ENCODE measurements around the gene SLC25A39. TPM values are rescaled to one million over a fixed set of nuclear protein-coding genes. Genes with fewer than 3 reads are reported as not detected.

The SLC25A39 gene
- total and polyA plus RNA-seq, 9 of the 15 experiments (the other 6 are each of a cell fraction or from before 2014, with no cell fraction given), result 4.8 to 267 (median 140) TPM

- no peak for TF ChIP-seq FOXO4 (CRISPR knock-in tag; IDR thresholded peaks at IDR 0.05)
- TF ChIP-seq XRCC4 (IDR thresholded peaks at IDR 0.05; ENCODE audit: extremely low read depth, insufficient read depth, insufficient read length), result no peak
- no peak for TF ChIP-seq ZKSCAN3 (CRISPR knock-in tag; IDR thresholded peaks at IDR 0.05)
- TF ChIP-seq RB1 (IDR thresholded peaks at IDR 0.05; ENCODE audit: low read depth), result peak; percentile 93
- TF ChIP-seq, protein P1, sequence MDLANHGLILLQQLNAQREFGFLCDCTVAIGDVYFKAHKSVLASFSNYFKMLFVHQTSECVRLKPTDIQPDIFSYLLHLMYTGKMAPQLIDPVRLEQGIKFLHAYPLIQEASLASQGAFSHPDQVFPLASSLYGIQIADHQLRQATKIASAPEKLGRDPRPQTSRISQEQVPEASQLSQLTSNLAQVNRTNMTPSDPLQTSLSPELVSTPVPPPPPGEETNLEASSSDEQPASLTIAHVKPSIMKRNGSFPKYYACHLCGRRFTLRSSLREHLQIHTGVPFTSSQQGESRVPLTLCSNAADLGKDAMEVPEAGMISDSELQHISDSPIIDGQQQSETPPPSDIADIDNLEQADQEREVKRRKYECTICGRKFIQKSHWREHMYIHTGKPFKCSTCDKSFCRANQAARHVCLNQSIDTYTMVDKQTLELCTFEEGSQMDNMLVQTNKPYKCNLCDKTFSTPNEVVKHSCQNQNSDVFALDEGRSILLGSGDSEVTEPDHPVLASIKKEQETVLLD (IDR thresholded peaks at IDR 0.05), result no peak
- no peak for TF ChIP-seq CREB3 (tag; conservative IDR thresholded peaks at IDR 0.05; ENCODE audit: low read depth)
- peak; percentile 93 for TF ChIP-seq ZBTB7A (IDR thresholded peaks at IDR 0.05; ENCODE audit: borderline replicate concordance, control insufficient read depth, low read depth, low read length)
- TF ChIP-seq, protein P2, sequence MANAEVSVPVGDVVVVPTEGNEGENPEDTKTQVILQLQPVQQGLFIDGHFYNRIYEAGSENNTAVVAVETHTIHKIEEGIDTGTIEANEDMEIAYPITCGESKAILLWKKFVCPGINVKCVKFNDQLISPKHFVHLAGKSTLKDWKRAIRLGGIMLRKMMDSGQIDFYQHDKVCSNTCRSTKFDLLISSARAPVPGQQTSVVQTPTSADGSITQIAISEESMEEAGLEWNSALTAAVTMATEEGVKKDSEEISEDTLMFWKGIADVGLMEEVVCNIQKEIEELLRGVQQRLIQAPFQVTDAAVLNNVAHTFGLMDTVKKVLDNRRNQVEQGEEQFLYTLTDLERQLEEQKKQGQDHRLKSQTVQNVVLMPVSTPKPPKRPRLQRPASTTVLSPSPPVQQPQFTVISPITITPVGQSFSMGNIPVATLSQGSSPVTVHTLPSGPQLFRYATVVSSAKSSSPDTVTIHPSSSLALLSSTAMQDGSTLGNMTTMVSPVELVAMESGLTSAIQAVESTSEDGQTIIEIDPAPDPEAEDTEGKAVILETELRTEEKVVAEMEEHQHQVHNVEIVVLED (CRISPR knock-in tag; IDR thresholded peaks at IDR 0.05), result 0 out of 2 replicates have a peak, but pooled peaks have one; percentile 38
- peak; percentile 78; the same call in 1 of the 2 replicates for TF ChIP-seq SMAD4 (CRISPR knock-in tag; conservative IDR thresholded peaks at IDR 0.05)
- no peak for TF ChIP-seq NFE2 (IDR thresholded peaks at IDR 0.05; ENCODE audit: low read depth)
- no peak for TF ChIP-seq ZNF311 (CRISPR knock-in tag; IDR thresholded peaks at IDR 0.05)
- TF ChIP-seq SIX5 (IDR thresholded peaks at IDR 0.05; ENCODE audit: borderline replicate concordance in 1 of 2, insufficient read depth in 1 of 2, low read depth in 1 of 2, low read length in 2 of 2), result no peak
- TF ChIP-seq CCNT2 (IDR thresholded peaks at IDR 0.05; ENCODE audit: borderline replicate concordance, extremely low read depth, insufficient read length, low read depth, low read length), result peak; percentile 68
- no peak for TF ChIP-seq TSC22D4 (tag; IDR thresholded peaks at IDR 0.05)
- no peak for TF ChIP-seq FOXA3 (CRISPR knock-in tag; conservative IDR thresholded peaks at IDR 0.05 in 1 of 2, IDR thresholded peaks at IDR 0.05 in 1 of 2)
- peak in 1 of 3 experiments; percentile 66 for TF ChIP-seq YY1 (IDR thresholded peaks at IDR 0.05; ENCODE audit: borderline replicate concordance in 1 of 3, control insufficient read depth in 1 of 3, extremely low read depth in 1 of 3, insufficient read depth in 3 of 3, insufficient read length in 1 of 3, insufficient replicate concordance in 2 of 3, low read depth in 1 of 3, low read length in 2 of 3)
- TF ChIP-seq CHCHD3 (CRISPR knock-in tag; IDR thresholded peaks at IDR 0.05), result no peak
- no peak for TF ChIP-seq KLF6 (CRISPR knock-in tag; IDR thresholded peaks at IDR 0.05; ENCODE audit: borderline replicate concordance)
- no peak for TF ChIP-seq ILK (tag; IDR thresholded peaks at IDR 0.05; ENCODE audit: borderline replicate concordance, low read depth)
These were observed 39.1 kb upstream of the SLC25A39 start, which contains the start of gene FAM171A2 (continued) for GRCh38 chr17:44363613-44364159.
